H1 (cell line): ENCODE results near the gene NCOA1. TPM values are rescaled to one million over a fixed set of nuclear protein-coding genes. Genes with fewer than 3 reads are reported as not detected.

Experiments
- CTCF ChIA-PET: fragments of 300-600 bp; sonication (Branson Sonifier 250); formaldehyde crosslinking; loops from one replicate; lab custom pipeline; 2021; ENCODE audit not compliant: partially characterized antibody; lab: Charles Lee
- POLR2A ChIA-PET: fragments of 300-600 bp; sonication (Branson Sonifier 250); formaldehyde crosslinking; loops from one replicate; lab custom pipeline; 2021; ENCODE audit warnings: inconsistent platforms; ENCODE audit not compliant: partially characterized antibody; lab: Charles Lee
- DNase-seq, 2 experiments: peaks; one replicate each; pipeline versions ENCODE4 v3.0.0 to v3.0.0-alpha.2; 2010 to 2022; ENCODE audit warnings: low spot score in 2 of 2, low read depth in 1 of 2, mixed read lengths in 1 of 2
- FAIRE-seq: peaks from 2 replicates; lab custom pipeline; 2011; peaks lifted over from hg19 to GRCh38; lab: Jason Lieb, UNC
- H2AFZ ChIP-seq: 2 replicates; pipeline ENCODE4 v1.8.1; 2012; ENCODE audit warnings: low read length, inconsistent platforms
- H2AK5ac ChIP-seq: 2 replicates; pipeline ENCODE4 v1.6.1; 2013; ENCODE audit warnings: low read depth, low read length
- H2BK120ac ChIP-seq: replicated peaks from 2 replicates; pipeline ENCODE3; 2013; ENCODE audit warnings: low read depth, low read length, inconsistent platforms
- H2BK12ac ChIP-seq: 2 replicates; pipeline ENCODE4 v1.6.1; 2013; ENCODE audit warnings: low read depth, low read length
- H2BK15ac ChIP-seq: 2 replicates; pipeline ENCODE4 v1.6.1; 2013; ENCODE audit warnings: low read length
- H2BK20ac ChIP-seq: 2 replicates; pipeline ENCODE4 v1.6.1; 2013; ENCODE audit warnings: low read length
- H2BK5ac ChIP-seq: 2 replicates; pipeline ENCODE4 v1.6.1; 2013; ENCODE audit warnings: low read depth, low read length
- H3K14ac ChIP-seq: 2 replicates; pipeline ENCODE4 v1.6.1; 2013; ENCODE audit warnings: inconsistent platforms; ENCODE audit not compliant: insufficient read length
- H3K18ac ChIP-seq: 2 replicates; pipeline ENCODE4 v1.6.1; 2013; ENCODE audit warnings: low read length; ENCODE audit errors: extremely low read depth
- H3K23ac ChIP-seq: 2 replicates; pipeline ENCODE4 v1.6.1; 2013; ENCODE audit warnings: inconsistent platforms; ENCODE audit not compliant: insufficient read length
- H3K23me2 ChIP-seq: 2 replicates; pipeline ENCODE4 v1.6.1; 2013; ENCODE audit warnings: low read depth, low read length
- H3K27ac ChIP-seq: 2 replicates; pipeline ENCODE4 v1.6.1; 2011; ENCODE audit warnings: low read depth, low read length, inconsistent platforms
- H3K27me3 ChIP-seq, 4 experiments: replicated peaks in 1 of 4; 1 replicate in 1 of 4; 2 replicates in 3 of 4; pipeline versions ENCODE4 v1.6.1 to v1.8.1; 2011 to 2013; ENCODE audit warnings: low read length in 3 of 4, mild to moderate bottlenecking in 3 of 4, inconsistent platforms in 2 of 4, mixed read lengths in 2 of 4, moderate library complexity in 1 of 4; ENCODE audit not compliant: control insufficient read depth in 3 of 4, insufficient read depth in 3 of 4; ENCODE audit errors: extremely low read depth in 1 of 4
- H3K36me3 ChIP-seq, 4 experiments: 2 replicates each; pipeline versions ENCODE4 v1.6.1 to v1.8.1; 2011 to 2013; ENCODE audit warnings: mild to moderate bottlenecking in 4 of 4, low read length in 3 of 4, moderate library complexity in 2 of 4, control low read depth in 1 of 4, inconsistent platforms in 1 of 4; ENCODE audit not compliant: insufficient read depth in 4 of 4, control insufficient read depth in 2 of 4
- H3K4ac ChIP-seq: replicated peaks from 2 replicates; pipeline ENCODE3; 2013; ENCODE audit warnings: low read length, low read depth, mixed read lengths, inconsistent platforms; ENCODE audit not compliant: insufficient read length
- H3K4me1 ChIP-seq, 4 experiments: replicated peaks in 1 of 4; 1 replicate in 1 of 4; 2 replicates in 3 of 4; pipeline versions ENCODE4 v1.6.1 to v1.8.1; 2011 to 2013; ENCODE audit warnings: low read length in 3 of 4, inconsistent platforms in 2 of 4, mixed read lengths in 1 of 4; ENCODE audit not compliant: insufficient read depth in 4 of 4, control insufficient read depth in 3 of 4
- H3K4me2 ChIP-seq, 2 experiments: 2 replicates each; pipeline versions ENCODE4 v1.6.1 to v1.8.1; 2011 to 2013; ENCODE audit warnings: low read depth in 2 of 2, low read length in 2 of 2, control low read depth in 1 of 2, inconsistent platforms in 1 of 2, mild to moderate bottlenecking in 1 of 2; ENCODE audit not compliant: insufficient read depth in 1 of 2
- H3K4me3 ChIP-seq, 4 experiments: fragments of 200-600, 300-600 bp in 1 of 4; sonication (generic), shearing (Covaris generic), sonication (Bioruptor Twin) in 1 of 4; 2 replicates each; pipeline versions ENCODE4 v1.5.1 to v1.8.1; 2011 to 2016; ENCODE audit warnings: low read length in 4 of 4, low read depth in 3 of 4, control low read depth in 2 of 4, inconsistent platforms in 2 of 4, mild to moderate bottlenecking in 2 of 4, mixed read lengths in 1 of 4, moderate library complexity in 1 of 4; ENCODE audit not compliant: insufficient read depth in 2 of 4; ENCODE audit errors: extremely low read depth in 1 of 4
- H3K56ac ChIP-seq: replicated peaks from 2 replicates; pipeline ENCODE3; 2013; ENCODE audit warnings: low read depth, mild to moderate bottlenecking, mixed read lengths, low read length, inconsistent platforms; ENCODE audit not compliant: insufficient read length
- H3K79me1 ChIP-seq: 2 replicates; pipeline ENCODE4 v1.6.1; 2013; ENCODE audit warnings: low read depth, low read length, control low read depth
- H3K79me2 ChIP-seq, 2 experiments: 2 replicates each; pipeline versions ENCODE4 v1.6.1 to v1.8.1; 2012 to 2013; ENCODE audit warnings: low read length in 2 of 2, mild to moderate bottlenecking in 2 of 2, inconsistent platforms in 1 of 2; ENCODE audit not compliant: insufficient read depth in 2 of 2, control insufficient read depth in 1 of 2
- H3K9ac ChIP-seq, 4 experiments: replicated peaks in 1 of 4; 1 replicate in 1 of 4; 2 replicates in 3 of 4; pipeline versions ENCODE4 v1.6.1 to v1.8.1; 2011 to 2013; ENCODE audit warnings: low read depth in 3 of 4, low read length in 3 of 4, control low read depth in 2 of 4, mild to moderate bottlenecking in 2 of 4, moderate library complexity in 2 of 4, inconsistent platforms in 1 of 4; ENCODE audit errors: extremely low read depth in 1 of 4
- H3K9me3 ChIP-seq, 2 experiments: 2 replicates each; pipeline versions ENCODE4 v1.6.1 to v1.8.1; 2012 to 2013; ENCODE audit warnings: mild to moderate bottlenecking in 2 of 2, moderate library complexity in 2 of 2, control low read depth in 1 of 2, inconsistent platforms in 1 of 2, low read depth in 1 of 2, low read length in 1 of 2, mixed read lengths in 1 of 2; ENCODE audit not compliant: insufficient read depth in 2 of 2
- H4K20me1 ChIP-seq, 2 experiments: replicated peaks in 1 of 2; 2 replicates each; pipeline versions ENCODE3 to v1.8.1; 2011 to 2013; ENCODE audit warnings: inconsistent platforms in 2 of 2, low read length in 2 of 2, mild to moderate bottlenecking in 1 of 2; ENCODE audit not compliant: insufficient read depth in 2 of 2, control insufficient read depth in 1 of 2
- H4K5ac ChIP-seq: 2 replicates; pipeline ENCODE4 v1.6.1; 2013; ENCODE audit warnings: low read length, low read depth, mixed read lengths, inconsistent platforms; ENCODE audit not compliant: insufficient read length
- H4K8ac ChIP-seq: 2 replicates; pipeline ENCODE4 v1.8.0; 2013; ENCODE audit warnings: mild to moderate bottlenecking, moderate library complexity, low read length, inconsistent platforms; ENCODE audit not compliant: insufficient read depth; ENCODE audit errors: extremely low read depth
- H4K91ac ChIP-seq: replicated peaks from 2 replicates; pipeline ENCODE3; 2013; ENCODE audit warnings: low read length, mixed read lengths, inconsistent platforms; ENCODE audit not compliant: insufficient read length
- ASH2L ChIP-seq: fragments of 200-600, 300-600 bp; sonication (generic); IDR thresholded peaks from one replicate; pipeline ENCODE4 v1.7.1; 2017; ENCODE audit warnings: low read length
- CHD2 ChIP-seq: IDR thresholded peaks from 2 replicates; pipeline ENCODE4 v1.6.1; 2012; ENCODE audit warnings: low read length, improper control_type of control experiment
- CTBP2 ChIP-seq: IDR thresholded peaks from 2 replicates; pipeline ENCODE4 v1.7.0; 2011; ENCODE audit warnings: borderline replicate concordance, mild to moderate bottlenecking, moderate library complexity, mixed read lengths, low read length; ENCODE audit not compliant: insufficient read depth, insufficient read length
- EZH2 ChIP-seq: fragments of 200-600 bp; sonication (generic); IDR thresholded peaks from 2 replicates; pipeline ENCODE4 v1.7.1; 2012; ENCODE audit warnings: low read depth, mild to moderate bottlenecking, moderate library complexity, low read length, inconsistent platforms; ENCODE audit not compliant: severe bottlenecking
- FOSL1 ChIP-seq: IDR thresholded peaks from 2 replicates; pipeline ENCODE4 v1.6.1; 2011; ENCODE audit warnings: mild to moderate bottlenecking, low read depth, low read length, moderate library complexity; ENCODE audit not compliant: insufficient read depth
- HDAC6 ChIP-seq: IDR thresholded peaks from one replicate; pipeline ENCODE4 v1.7.1; 2012; ENCODE audit warnings: low read depth, mild to moderate bottlenecking, inconsistent platforms, low read length, moderate library complexity
- JUN ChIP-seq: IDR thresholded peaks from 2 replicates; pipeline ENCODE4 v1.6.1; 2011; ENCODE audit warnings: low read depth, mild to moderate bottlenecking, improper control_type of control experiment, low read length
- KDM4A ChIP-seq: IDR thresholded peaks from one replicate; pipeline ENCODE4 v1.7.1; 2012; ENCODE audit warnings: low read depth, mild to moderate bottlenecking, moderate library complexity, low read length, inconsistent platforms; ENCODE audit not compliant: severe bottlenecking
- POLR2A ChIP-seq, 2 experiments: IDR thresholded peaks; 1 replicate in 1 of 2; 2 replicates in 1 of 2; pipeline ENCODE4 v1.6.1; 2011; ENCODE audit warnings: low read depth in 2 of 2, low read length in 2 of 2, mild to moderate bottlenecking in 2 of 2; ENCODE audit errors: control extremely low read depth in 1 of 2
- SP2 ChIP-seq: IDR thresholded peaks from 2 replicates; pipeline ENCODE4 v1.6.1; 2012; ENCODE audit warnings: mild to moderate bottlenecking, low read length, inconsistent platforms
- SP4 ChIP-seq: IDR thresholded peaks from 2 replicates; pipeline ENCODE4 v1.6.1; 2012; ENCODE audit warnings: low read length, inconsistent platforms
- SUZ12 ChIP-seq: fragments of 200-600 bp; sonication (generic); IDR thresholded peaks from 2 replicates; pipeline ENCODE4 v1.6.1; 2012; ENCODE audit warnings: mild to moderate bottlenecking, inconsistent platforms, low read length, moderate library complexity, mixed read lengths
- WGBS, 2 experiments: shearing (Covaris generic) in 1 of 2; methylation state at CpG; one replicate each; pipeline versions ENCODE4 v1.1.6 to v1.1.7; 2013 to 2015; ENCODE audit warnings: low lambda C conversion rate in 2 of 2, mixed read lengths in 2 of 2, inconsistent platforms in 1 of 2, low coverage in 1 of 2, missing lambda C conversion rate in 1 of 2; ENCODE audit not compliant: insufficient replicate concordance in 2 of 2, insufficient coverage in 1 of 2, insufficient read length in 1 of 2; ENCODE audit errors: extremely low coverage in 1 of 2, missing lambda C conversion rate in 1 of 2; 5-methylcytosine and 5-hydroxymethylcytosine counted together
- polyA plus RNA-seq, 7 experiments: library from polyadenylated mRNA; depleted of rRNA in 3 of 7; stranded (reverse) in 5 of 7; unstranded in 2 of 7; fragments of >200 nt in 5 of 7; fragments of 200-250 nt in 2 of 7; gene quantifications; 1 replicate in 5 of 7; 2 replicates in 1 of 7; 4 replicates in 1 of 7; pipeline versions ENCODE4 v1.2.1 to v1.2.3, GENCODE V29; 2011 to 2013; ENCODE audit warnings: missing spikeins in 2 of 7, mixed read lengths in 2 of 7
- total RNA-seq: library from RNA; stranded (reverse); fragmentation: NEBNext Ultra II Directional; extraction: Animal tissue kit (Norgen Biotek cat#: 25700); gene quantifications from 2 replicates; pipeline ENCODE4 v1.2.1, GENCODE V29; 2021
- TF ChIP-seq, protein P1 (sequence below): IDR thresholded peaks from 2 replicates; pipeline ENCODE4 v1.6.1; 2011; ENCODE audit warnings: low read depth, mild to moderate bottlenecking, low read length; ENCODE audit not compliant: insufficient read depth
- TF ChIP-seq, protein P2 (sequence below): IDR thresholded peaks from 2 replicates; pipeline ENCODE4 v1.6.1; 2012; ENCODE audit warnings: inconsistent platforms

NCOA1 gene
- total and polyA plus RNA-seq, 2 of the 8 experiments (the other 6 are each of a cell fraction or from before 2014, with no cell fraction given): 12.8 to 17.9 TPM

DNA sequence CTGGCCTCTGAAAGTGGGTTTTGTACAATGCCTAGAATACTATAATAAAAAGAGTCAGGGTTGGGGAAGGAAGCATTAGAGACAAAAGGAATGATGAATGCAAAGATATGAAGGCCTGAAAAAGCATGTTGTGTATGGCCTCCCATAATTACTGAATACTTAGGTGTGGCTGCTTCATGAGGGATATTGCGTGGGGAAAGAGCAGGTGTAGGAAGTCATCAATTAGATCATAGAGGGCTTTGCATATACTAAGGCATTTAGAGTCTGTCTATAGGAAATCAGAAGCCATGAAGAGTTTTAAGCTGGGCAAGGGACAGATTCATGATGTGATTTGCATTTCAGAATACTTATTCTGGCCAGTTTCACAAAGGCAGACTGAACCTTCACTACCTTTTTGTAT lies 48.2 kb downstream of the NCOA1 start:
- H3K79me2 ChIP-seq: no peaks in the 10 kb centered on the region
- H3K27me3 ChIP-seq: no peaks in the 10 kb centered on the region
- H4K5ac ChIP-seq: no peak overlapping the region
- TF ChIP-seq SP2: no peak
- TF ChIP-seq, protein P1, sequence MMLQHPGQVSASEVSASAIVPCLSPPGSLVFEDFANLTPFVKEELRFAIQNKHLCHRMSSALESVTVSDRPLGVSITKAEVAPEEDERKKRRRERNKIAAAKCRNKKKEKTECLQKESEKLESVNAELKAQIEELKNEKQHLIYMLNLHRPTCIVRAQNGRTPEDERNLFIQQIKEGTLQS: no peak
- TF ChIP-seq CTBP2: no peak
- TF ChIP-seq HDAC6: no peak
- TF ChIP-seq ASH2L: no peak
- TF ChIP-seq SP4: no peak
- TF ChIP-seq, protein P2, sequence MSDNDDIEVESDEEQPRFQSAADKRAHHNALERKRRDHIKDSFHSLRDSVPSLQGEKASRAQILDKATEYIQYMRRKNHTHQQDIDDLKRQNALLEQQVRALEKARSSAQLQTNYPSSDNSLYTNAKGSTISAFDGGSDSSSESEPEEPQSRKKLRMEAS: no peak
- no peak for TF ChIP-seq KDM4A
- TF ChIP-seq SUZ12: no peak
- no peak for TF ChIP-seq CHD2
- TF ChIP-seq JUN: no peak
- no peak for TF ChIP-seq POLR2A (IDR thresholded peaks at IDR 0.05; ENCODE audit: control extremely low read depth in 1 of 2, low read depth in 2 of 2, low read length in 2 of 2)
- no peak for TF ChIP-seq EZH2
- TF ChIP-seq FOSL1: no peak
- H4K91ac ChIP-seq: no peak overlapping the region
- no peak overlapping the region for H2BK5ac ChIP-seq
- H4K8ac ChIP-seq: no peak overlapping the region
- no peaks in the 10 kb centered on the region for H3K36me3 ChIP-seq
- no peak for DNase-seq
- H3K14ac ChIP-seq: no peak overlapping the region
- FAIRE-seq: no peak
- no peak overlapping the region for H2AFZ ChIP-seq
- H2BK120ac ChIP-seq: no peak overlapping the region
- POLR2A ChIA-PET: no interaction called here
- H2BK20ac ChIP-seq: no peak overlapping the region
- no peak overlapping the region for H2AK5ac ChIP-seq
- no peak overlapping the region for H3K23ac ChIP-seq
- H3K23me2 ChIP-seq: no peaks in the 10 kb centered on the region; the same call in 1 of the 2 replicates
- no peak overlapping the region for H3K4me2 ChIP-seq
- no peaks in the 10 kb centered on the region for H3K9me3 ChIP-seq
- no peaks in the 10 kb centered on the region for H3K4me1 ChIP-seq
- H3K4me3 ChIP-seq: no peak overlapping the region
- H3K18ac ChIP-seq: no peak overlapping the region
- CTCF ChIA-PET: no interaction called here
- 79% methylated on average over 1 of the region's 1 CpG; no CpG with 5 or more reads in 1 of the 2 experiments for WGBS, 2 experiments
- no peaks in the 10 kb centered on the region for H3K79me1 ChIP-seq
- H2BK12ac ChIP-seq: no peak overlapping the region
- no peak overlapping the region for H3K27ac ChIP-seq
- H3K9ac ChIP-seq: no peak overlapping the region
- no peak overlapping the region for H3K56ac ChIP-seq
- no peak overlapping the region for H2BK15ac ChIP-seq
- no peak overlapping the region for H3K4ac ChIP-seq
- no peaks in the 10 kb centered on the region for H4K20me1 ChIP-seq
